ENCODE data around the gene CES2. TPM values are rescaled to one million over a fixed set of nuclear protein-coding genes. Genes with fewer than 3 reads are reported as not detected.

CES2 gene
- total and polyA plus RNA-seq, 2 experiments from 2014 or later = 52.8 to 72.8 TPM

- Histone ChIP-seq H3K27me3 (no peaks in the 10 kb centered on the region), H3K4me1 (ENCODE audit: insufficient read depth) (no peaks in the 10 kb centered on the region), H3K4me3 (no peak overlapping the region), H3K79me2 (no peaks in the 10 kb centered on the region), H4K20me1 (ENCODE audit: insufficient read depth, poor library complexity, severe bottlenecking) (no peaks in the 10 kb centered on the region), H3K36me3 (replicated peaks; ENCODE audit: insufficient read depth, low read depth) (no peaks in the 10 kb centered on the region), H3K4me2 (no peak overlapping the region), H3K27ac (no peak overlapping the region), H2AFZ (no peak overlapping the region), H3K9me2 (replicated peaks; ENCODE audit: insufficient read depth) (no peaks in the 10 kb centered on the region), H3K9me3 (ENCODE audit: low read depth) (no peaks in the 10 kb centered on the region)
- DNase-seq (ENCODE audit: low spot score) = no peak
- WGBS (ENCODE audit: low lambda C conversion rate, missing lambda C conversion rate) = 98% methylated on average over 7 of the region's 7 CpGs
- TF ChIP-seq CTCF (IDR thresholded peaks at IDR 0.05; ENCODE audit: poor library complexity) (no peak), EZH2phosphoT487 (IDR thresholded peaks at IDR 0.05; ENCODE audit: low read depth, severe bottlenecking, unreplicated experiment) (no peak), EZH2 (IDR thresholded peaks at IDR 0.05; ENCODE audit: borderline replicate concordance) (no peak)
These were observed 20.8 kb upstream of the CES2 start for GRCh38 chr16:66914541-66914940.

GRCh38 chr16:66915041-66915440 is 20.3 kb upstream of the CES2 start:
- TF ChIP-seq EZH2 (IDR thresholded peaks at IDR 0.05; ENCODE audit: borderline replicate concordance) (no peak), EZH2phosphoT487 (IDR thresholded peaks at IDR 0.05; ENCODE audit: low read depth, severe bottlenecking, unreplicated experiment) (no peak), CTCF (IDR thresholded peaks at IDR 0.05; ENCODE audit: poor library complexity) (no peak)
- no peaks in the 10 kb centered on the region for H3K36me3 ChIP-seq (replicated peaks; ENCODE audit: insufficient read depth, low read depth)
- H3K27me3 ChIP-seq = no peaks in the 10 kb centered on the region
- no peak overlapping the region for H2AFZ ChIP-seq
- H3K4me3 ChIP-seq = no peak overlapping the region
- no peaks in the 10 kb centered on the region for H4K20me1 ChIP-seq (ENCODE audit: insufficient read depth, poor library complexity, severe bottlenecking)
- no peak overlapping the region for H3K4me2 ChIP-seq
- H3K27ac ChIP-seq = no peak overlapping the region
- no peaks in the 10 kb centered on the region for H3K4me1 ChIP-seq (ENCODE audit: insufficient read depth)
- no peak for DNase-seq (ENCODE audit: low spot score)
- 80% methylated on average over 7 of the region's 7 CpGs for WGBS (ENCODE audit: low lambda C conversion rate, missing lambda C conversion rate)
- no peaks in the 10 kb centered on the region for H3K79me2 ChIP-seq
- no peaks in the 10 kb centered on the region for H3K9me3 ChIP-seq (ENCODE audit: low read depth)
- H3K9me2 ChIP-seq (replicated peaks; ENCODE audit: insufficient read depth) = no peaks in the 10 kb centered on the region

- no peaks in the 10 kb centered on the region for H4K20me1 ChIP-seq (ENCODE audit: insufficient read depth, poor library complexity, severe bottlenecking)
These were observed 18.8 kb upstream of the CES2 start for GRCh38 chr16:66916518-66916917.

More at GRCh38 chr16:66916518-66916917, 18.8 kb upstream of the CES2 start:
- no peak overlapping the region for H3K4me2 ChIP-seq
- no peaks in the 10 kb centered on the region for H3K4me1 ChIP-seq (ENCODE audit: insufficient read depth)
- H3K9me3 ChIP-seq (ENCODE audit: low read depth) = no peaks in the 10 kb centered on the region
- TF ChIP-seq EZH2 (IDR thresholded peaks at IDR 0.05; ENCODE audit: borderline replicate concordance) (no peak), EZH2phosphoT487 (IDR thresholded peaks at IDR 0.05; ENCODE audit: low read depth, severe bottlenecking, unreplicated experiment) (no peak), CTCF (IDR thresholded peaks at IDR 0.05; ENCODE audit: poor library complexity) (no peak)
- no peak for DNase-seq (ENCODE audit: low spot score)
- no peaks in the 10 kb centered on the region for H3K27me3 ChIP-seq
- no peak overlapping the region for H3K4me3 ChIP-seq
- H3K36me3 ChIP-seq (replicated peaks; ENCODE audit: insufficient read depth, low read depth) = no peaks in the 10 kb centered on the region
- no peak overlapping the region for H3K27ac ChIP-seq
- WGBS (ENCODE audit: low lambda C conversion rate, missing lambda C conversion rate) = 88% methylated on average over 6 of the region's 6 CpGs
- no peaks in the 10 kb centered on the region for H3K79me2 ChIP-seq
- no peak overlapping the region for H2AFZ ChIP-seq
- no peaks in the 10 kb centered on the region for H3K9me2 ChIP-seq (replicated peaks; ENCODE audit: insufficient read depth)
